HG03439 (cell line): ENCODE measurements around the gene GUCY1A1.

Source experiments
- ATAC-seq: cut with Tn5 transposase; IDR thresholded peaks from one replicate; pipeline ENCODE4 v1.9.1; 2021; ENCODE audit warnings: mild to moderate bottlenecking, moderate library complexity; ENCODE audit not compliant: unreplicated experiment

Gene GUCY1A1

DNA sequence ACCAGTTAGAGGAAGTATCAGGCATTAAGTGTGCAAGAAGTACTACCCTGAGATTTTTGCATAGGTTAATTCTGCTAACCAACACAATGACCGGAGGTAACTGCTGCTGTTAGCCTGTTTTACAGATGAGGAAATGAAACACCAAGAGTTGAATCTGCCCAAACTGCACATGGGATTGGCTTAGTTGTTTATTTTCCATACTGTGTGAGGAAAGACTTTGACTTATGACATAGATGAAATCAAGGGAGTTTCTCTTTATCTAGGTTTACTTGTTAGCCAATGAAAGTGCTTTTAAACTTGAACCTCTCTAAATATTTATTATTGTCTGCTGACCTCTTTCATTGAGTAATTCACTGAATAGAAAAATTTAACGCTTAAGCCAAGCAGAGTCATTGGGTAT, 102.4 kb downstream of the GUCY1A1 start:
- no peak for ATAC-seq

DNA sequence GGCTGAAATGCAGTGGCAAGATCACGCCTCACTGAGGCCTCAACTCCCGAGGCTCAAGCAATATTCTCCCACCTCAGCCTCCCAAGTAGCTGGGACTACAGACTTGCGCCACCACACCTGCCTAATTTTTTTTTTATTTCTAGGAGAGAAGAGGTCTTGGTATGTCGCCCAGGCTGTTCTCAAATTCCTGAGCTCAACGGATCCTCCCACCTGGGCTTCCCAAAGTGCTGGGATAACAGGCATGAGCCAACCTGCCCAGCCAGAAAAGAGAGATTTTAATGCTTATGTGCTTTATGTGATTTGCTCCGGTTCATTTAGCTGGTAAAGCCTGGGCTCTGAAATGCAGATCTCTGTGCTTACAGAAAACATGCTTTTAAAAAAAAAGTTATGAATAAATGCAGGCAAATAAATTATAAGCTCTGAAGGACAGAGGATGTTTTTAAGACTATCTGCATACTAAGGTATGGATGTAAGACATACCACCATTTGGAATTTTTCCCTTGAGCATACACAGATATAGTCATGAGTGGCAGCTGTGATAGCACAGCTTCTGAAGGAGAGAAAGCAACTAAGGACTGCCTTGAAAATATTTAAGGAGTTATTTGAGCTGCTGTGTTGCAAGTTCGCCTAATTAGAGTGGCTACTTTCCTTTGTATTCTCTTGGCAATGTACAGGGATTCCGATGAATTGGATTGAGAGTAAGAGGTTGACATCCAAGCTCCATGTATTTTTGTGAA, 106.0 kb downstream of the GUCY1A1 start:
- no peak for ATAC-seq

DNA sequence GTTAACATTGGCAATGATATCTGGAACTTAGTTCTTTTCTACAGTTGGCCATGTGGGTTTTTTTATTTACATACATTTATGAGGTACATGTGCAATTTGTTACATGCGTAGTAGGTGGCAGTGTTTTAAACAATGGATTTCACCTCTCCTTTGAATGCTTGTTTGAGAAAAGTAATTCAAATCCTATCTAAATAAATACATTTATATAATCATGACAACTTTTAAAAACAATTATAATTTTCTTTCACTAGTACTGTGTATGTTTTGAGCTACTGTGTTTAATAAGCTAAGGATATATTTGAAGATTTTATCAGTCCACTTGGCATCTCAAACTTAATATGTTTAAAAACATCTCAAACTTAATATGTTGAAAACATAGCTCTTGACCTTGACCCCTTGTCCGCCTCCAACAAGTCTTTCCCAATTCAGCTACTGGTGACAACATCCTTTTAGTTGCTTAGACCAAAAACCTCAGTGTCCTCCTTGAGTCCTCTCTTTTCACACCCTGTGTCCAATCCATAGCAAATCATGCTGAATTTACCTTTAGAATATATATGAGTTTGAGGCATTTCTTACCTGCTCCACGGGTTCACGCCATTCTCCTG, 106.7 kb downstream of the GUCY1A1 start:
- no peak for ATAC-seq

DNA sequence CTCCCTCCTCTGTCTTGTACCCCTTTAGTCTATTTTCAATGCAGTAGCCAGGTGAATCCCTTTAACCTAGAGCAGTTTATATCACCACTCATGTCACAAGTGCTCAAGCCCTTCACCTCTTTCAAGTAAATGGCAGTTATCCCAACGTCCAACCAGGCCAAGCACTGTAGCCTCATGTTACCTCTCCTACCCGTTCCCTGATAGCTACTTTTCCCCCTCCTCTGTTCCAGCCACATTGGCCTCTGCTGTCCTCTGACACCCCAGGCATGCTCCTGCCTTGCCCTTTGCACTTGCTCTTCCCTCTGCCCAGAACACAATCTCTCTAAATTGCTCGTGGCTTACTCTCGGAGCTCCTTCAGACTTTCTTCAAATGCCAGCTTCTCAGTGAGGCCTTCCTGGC, 107.4 kb downstream of the GUCY1A1 start:
- no peak for ATAC-seq

DNA sequence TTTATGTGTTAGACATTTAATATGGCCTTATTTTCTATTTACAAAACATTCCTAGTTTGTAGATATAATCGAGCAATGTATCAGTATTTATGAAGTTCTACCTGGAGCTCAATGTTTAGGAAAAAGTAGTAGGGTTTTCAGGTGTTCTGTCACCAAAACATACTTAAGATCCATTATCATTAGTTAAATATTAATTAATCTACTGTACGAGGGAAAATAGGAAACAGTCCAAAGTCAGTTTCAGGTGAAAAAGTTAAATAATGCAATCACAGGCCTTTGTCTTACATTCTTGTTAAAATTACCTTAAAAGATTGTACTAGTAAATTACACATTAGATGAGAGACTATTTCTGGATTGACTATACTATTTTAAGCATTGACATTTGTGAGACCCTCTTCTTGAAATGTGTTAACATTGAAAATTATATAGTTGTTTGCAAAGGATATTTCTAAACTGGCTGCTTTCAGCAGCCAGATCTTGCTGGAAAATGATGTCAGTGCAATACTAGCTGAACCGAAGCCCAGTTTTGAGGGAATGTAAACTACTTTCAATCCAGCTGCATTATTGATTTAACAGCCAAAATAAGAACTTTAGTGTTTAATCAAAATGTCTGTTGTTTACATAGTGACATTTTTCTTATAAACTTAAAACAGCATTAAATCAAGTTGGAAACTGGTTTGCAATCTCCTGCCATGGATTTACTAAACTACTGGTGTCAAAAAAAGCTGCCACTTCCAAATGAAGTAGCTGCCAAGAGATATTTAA, 111.5 kb downstream of the GUCY1A1 start:
- ATAC-seq = no peak

DNA sequence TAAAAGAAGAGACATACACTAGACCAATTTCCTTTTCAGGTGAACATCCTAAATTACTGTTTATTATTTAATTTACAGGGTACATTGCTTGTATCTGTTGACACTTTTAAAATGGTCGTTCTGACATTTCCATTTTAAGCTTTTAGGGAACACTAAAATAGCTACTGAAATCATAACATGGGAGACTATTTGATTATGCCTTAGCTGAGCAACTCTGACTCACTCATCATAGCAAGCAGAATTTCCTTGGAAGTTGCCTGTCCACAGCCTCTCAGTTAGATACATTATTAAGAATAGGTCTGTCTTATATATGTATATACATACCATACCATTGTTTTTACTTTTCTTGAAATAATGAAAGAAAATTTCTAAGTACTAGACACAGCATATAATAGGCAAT, 114.1 kb downstream of the GUCY1A1 start:
- no peak for ATAC-seq

DNA sequence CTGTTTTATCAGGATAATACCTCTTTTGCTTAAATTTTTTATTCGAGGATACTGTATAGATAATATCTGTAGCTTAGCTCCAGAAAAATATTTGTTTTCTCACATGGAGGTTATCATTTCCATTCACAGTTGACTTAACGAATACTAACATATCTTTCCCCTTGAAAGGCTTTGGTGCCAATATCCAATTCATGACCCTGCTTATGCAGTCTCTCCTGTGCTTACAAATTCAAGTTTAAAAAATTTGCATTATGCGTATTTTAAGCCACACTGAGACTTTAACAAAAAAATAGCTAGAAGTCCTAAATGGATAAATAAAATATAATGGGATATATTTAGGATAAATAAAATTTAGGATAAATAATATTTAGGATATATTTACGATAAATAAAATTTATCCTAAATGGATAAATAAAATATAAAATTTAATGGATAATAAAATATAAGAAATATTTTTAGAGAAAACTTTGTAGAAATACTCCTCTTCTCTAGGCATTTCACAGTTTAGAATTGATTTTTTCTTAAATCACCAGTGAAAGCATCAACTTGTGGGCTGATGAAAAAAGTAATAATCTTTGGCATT, 114.7 kb downstream of the GUCY1A1 start:
- no peak for ATAC-seq
